Loucy (cell line): ENCODE data around the gene EFCAB9.

ENCODE experiments used
- CTCF ChIP-seq: fragments of 200-600 bp; sonication (generic); conservative IDR thresholded peaks from 2 replicates; pipeline ENCODE4 v1.5.1; 2014; ENCODE audit warnings: mild to moderate bottlenecking, antibody characterized with exemption, low read length
- EZH2phosphoT487 ChIP-seq: fragments of 200-600 bp; IDR thresholded peaks from 2 replicates; pipeline ENCODE4 v1.6.1; 2018; ENCODE audit warnings: antibody characterized with exemption, mild to moderate bottlenecking, moderate library complexity, borderline replicate concordance

- TF ChIP-seq CTCF (no peak), EZH2phosphoT487 (no peak)
Measured at GRCh38 chr5:172159016-172159415, 35.0 kb upstream of the EFCAB9 start.
